Posterior cingulate gyrus (tissue), 11 donors: ENCODE measurements around the gene SNRNP70.
"Not testable (repeated sequence)": the region's sequence is repeated elsewhere in the genome, so short reads cannot be mapped to it uniquely, and the experiment has no call there.

Source experiments
- DNase-seq, 10 donors: peaks; one replicate each; pipeline versions ENCODE4 v3.0.0 to v3.0.0-alpha.2; 2020 to 2021; ENCODE audit warnings: mixed read lengths in 3 of 10
- intact Hi-C: fragments of 100-400 bp; cut with DNase I; formaldehyde crosslinking; loops from one replicate; pipeline ENCODE4 v1.15.1; 2023

Gene SNRNP70

GRCh38 chr19:49064029-49064629 is 21.1 kb upstream of the SNRNP70 start:
- peak in 1 of 10 donors; percentile 72 for DNase-seq
- intact Hi-C loops = no loop called here

GRCh38 chr19:49064768-49065611 is 20.3 kb upstream of the SNRNP70 start, which contains the start of gene NTF4:
NTF4 (minus strand) TSS chr19:49064818; CDS start chr19:49061997, 2,821 bp downstream.
- DNase-seq = peak in 1 of 10 donors; percentile 59
- intact Hi-C loops = no loop called here

- intact Hi-C loops = no loop called here
- DNase-seq = peak in 1 of 10 donors; percentile 26
These were observed 19.2 kb upstream of the SNRNP70 start for GRCh38 chr19:49065905-49066512.

- DNase-seq = peak in 1 of 10 donors; percentile 2
- intact Hi-C loops = no loop called here
These were observed 17.7 kb upstream of the SNRNP70 start for GRCh38 chr19:49067554-49067953.

- peak in 1 of 10 donors; percentile 31 for DNase-seq
- intact Hi-C loops = no loop called here
These were observed 16.2 kb upstream of the SNRNP70 start for GRCh38 chr19:49069026-49069425.

- intact Hi-C loops = no loop called here
These were observed 14.8 kb upstream of the SNRNP70 start for GRCh38 chr19:49070416-49070815.

GRCh38 chr19:49071860-49072547 is 13.2 kb upstream of the SNRNP70 start:
- intact Hi-C loops = no loop called here
- DNase-seq = no peak

More at GRCh38 chr19:49070416-49070815, 14.8 kb upstream of the SNRNP70 start:
- no peak for DNase-seq

GRCh38 chr19:49073514-49074378 is 11.5 kb upstream of the SNRNP70 start:
- intact Hi-C loops = no loop called here
- DNase-seq = peak in 1 of 10 donors; percentile 4

GRCh38 chr19:49074869-49075268 is 10.4 kb upstream of the SNRNP70 start:
- peak in 9 of 10 donors; percentile 24 to 93 (median 54) for DNase-seq
- intact Hi-C loops = not testable (repeated sequence)

- DNase-seq = no peak
- intact Hi-C loops = no loop called here
These were observed 4.9 kb upstream of the SNRNP70 start for GRCh38 chr19:49080392-49080791.

- intact Hi-C loops = no loop called here
- DNase-seq = no peak
These were observed 4.0 kb upstream of the SNRNP70 start for GRCh38 chr19:49081273-49081672.

GRCh38 chr19:49084206-49085019 is 838 bp upstream of the SNRNP70 start:
- DNase-seq = peak in 1 of 10 donors; percentile 49
- intact Hi-C loops = no loop called here

- peak in 1 of 10 donors; percentile 52 for DNase-seq
- intact Hi-C loops = no loop called here
These were observed 599 bp downstream of the SNRNP70 start for GRCh38 chr19:49085868-49086232.

GRCh38 chr19:49086296-49086695 is 1.0 kb downstream of the SNRNP70 start:
- DNase-seq = no peak
- intact Hi-C loops = no loop called here

- peak in 1 of 10 donors; percentile 23 for DNase-seq
- intact Hi-C loops = no loop called here
These were observed 6.3 kb downstream of the SNRNP70 start for GRCh38 chr19:49091391-49092038.

- intact Hi-C loops = no loop called here
- DNase-seq = no peak
These were observed 7.4 kb downstream of the SNRNP70 start for GRCh38 chr19:49092686-49093085.

- intact Hi-C loops = loop anchor here (5.0 kb wide), 2 partner anchors 53 to 113 kb away; no protein-coding TSS in a partner anchor
- DNase-seq = peak; percentile 9 to 92 (median 46)
These were observed 9.5 kb downstream of the SNRNP70 start for GRCh38 chr19:49094505-49095482.
